ENCODE measurements around the gene EFTUD2. TPM values are rescaled to one million over a fixed set of nuclear protein-coding genes. Genes with fewer than 3 reads are reported as not detected.

EFTUD2 gene
- total and polyA plus RNA-seq, 2 of the 8 experiments (the other 6 are each of a cell fraction or from before 2014, with no cell fraction given) = 118 to 195 TPM

DNA sequence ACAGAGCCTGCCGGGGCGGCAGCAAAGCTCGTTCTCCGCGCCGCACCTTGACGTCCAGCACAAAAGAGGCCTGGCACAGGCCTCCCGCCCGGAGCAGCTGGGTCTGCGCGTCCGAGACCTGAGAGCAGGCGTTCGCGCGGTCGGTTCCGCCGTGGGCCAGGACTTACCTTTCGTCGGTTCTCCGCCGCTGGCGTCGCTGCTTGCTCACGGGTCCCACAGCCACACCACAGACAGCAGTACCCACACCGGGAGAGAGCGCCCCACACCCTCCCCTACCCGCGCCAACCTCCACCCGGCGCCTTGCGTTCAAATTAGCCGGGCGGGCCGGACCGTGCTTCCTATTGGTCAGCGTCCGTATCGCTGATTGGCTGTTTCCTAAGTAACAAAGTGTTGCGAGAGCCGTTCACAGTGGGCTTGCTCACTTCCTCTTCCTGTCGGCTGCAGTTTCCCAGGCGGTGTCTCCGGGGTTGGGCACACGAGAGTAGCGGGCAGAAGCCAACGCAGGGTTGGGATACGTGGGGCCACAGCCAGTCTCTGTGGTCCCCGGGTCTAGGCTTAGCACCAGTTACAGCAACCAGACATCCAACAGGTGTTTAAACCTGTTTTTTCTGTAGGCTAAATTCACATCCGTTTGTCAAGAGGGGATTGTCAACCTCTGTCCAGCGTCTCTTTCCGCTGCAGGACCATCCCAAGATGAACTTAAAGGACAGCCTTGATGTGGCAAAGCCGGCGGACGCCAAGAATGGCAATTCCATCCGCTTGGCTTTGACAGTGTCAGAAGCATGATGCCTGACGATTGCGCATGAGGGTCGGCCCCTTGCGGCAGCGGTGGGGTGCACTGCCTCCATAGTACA is 48.4 kb upstream of the EFTUD2 start, which contains the start of gene KIF18B (continued):
- TF ChIP-seq, protein P1, sequence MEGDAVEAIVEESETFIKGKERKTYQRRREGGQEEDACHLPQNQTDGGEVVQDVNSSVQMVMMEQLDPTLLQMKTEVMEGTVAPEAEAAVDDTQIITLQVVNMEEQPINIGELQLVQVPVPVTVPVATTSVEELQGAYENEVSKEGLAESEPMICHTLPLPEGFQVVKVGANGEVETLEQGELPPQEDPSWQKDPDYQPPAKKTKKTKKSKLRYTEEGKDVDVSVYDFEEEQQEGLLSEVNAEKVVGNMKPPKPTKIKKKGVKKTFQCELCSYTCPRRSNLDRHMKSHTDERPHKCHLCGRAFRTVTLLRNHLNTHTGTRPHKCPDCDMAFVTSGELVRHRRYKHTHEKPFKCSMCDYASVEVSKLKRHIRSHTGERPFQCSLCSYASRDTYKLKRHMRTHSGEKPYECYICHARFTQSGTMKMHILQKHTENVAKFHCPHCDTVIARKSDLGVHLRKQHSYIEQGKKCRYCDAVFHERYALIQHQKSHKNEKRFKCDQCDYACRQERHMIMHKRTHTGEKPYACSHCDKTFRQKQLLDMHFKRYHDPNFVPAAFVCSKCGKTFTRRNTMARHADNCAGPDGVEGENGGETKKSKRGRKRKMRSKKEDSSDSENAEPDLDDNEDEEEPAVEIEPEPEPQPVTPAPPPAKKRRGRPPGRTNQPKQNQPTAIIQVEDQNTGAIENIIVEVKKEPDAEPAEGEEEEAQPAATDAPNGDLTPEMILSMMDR (IDR thresholded peaks at IDR 0.05; ENCODE audit: control extremely low read depth in 1 of 3, insufficient read depth in 1 of 3, low read depth in 1 of 3, low read length in 3 of 3) = 0 out of 4 replicates have a peak, but pooled peaks of 1 of the 3 experiments have one; percentile 6
- no peak for TF ChIP-seq ATF2 (IDR thresholded peaks at IDR 0.05; ENCODE audit: low read length)
- peak; percentile 65; the same call in 1 of the 2 replicates for TF ChIP-seq TBP (IDR thresholded peaks at IDR 0.05; ENCODE audit: low read depth, low read length)
- TF ChIP-seq GABPA (IDR thresholded peaks at IDR 0.05; ENCODE audit: borderline replicate concordance, insufficient read depth, low read length) = peak; percentile 64; the same call in 1 of the 2 replicates
- TF ChIP-seq EP300 (IDR thresholded peaks at IDR 0.05; ENCODE audit: borderline replicate concordance in 1 of 2, low read depth in 2 of 2, low read length in 2 of 2) = no peak
- TF ChIP-seq PHF8 (conservative IDR thresholded peaks at IDR 0.05; ENCODE audit: low read depth, low read length) = peak; percentile 80
- no peak for TF ChIP-seq SRF (IDR thresholded peaks at IDR 0.05; ENCODE audit: low read depth, low read length)
- peak; percentile 61 for TF ChIP-seq SAP30 (IDR thresholded peaks at IDR 0.05; ENCODE audit: insufficient read depth, insufficient replicate concordance, low read length)
- TF ChIP-seq MAX (IDR thresholded peaks at IDR 0.05) = peak; percentile 40
- TF ChIP-seq USF2 (IDR thresholded peaks at IDR 0.05; ENCODE audit: low read length) = 0 out of 2 replicates have a peak, but pooled peaks have one; percentile 5
- peak; percentile 60 for TF ChIP-seq KDM4A (IDR thresholded peaks at IDR 0.05; ENCODE audit: low read depth, low read length, severe bottlenecking)
- peak; percentile 82 to 83 for TF ChIP-seq POLR2A (IDR thresholded peaks at IDR 0.05; ENCODE audit: control extremely low read depth in 1 of 2, low read depth in 2 of 2, low read length in 2 of 2)
- no peak for TF ChIP-seq BACH1 (IDR thresholded peaks at IDR 0.05; ENCODE audit: low read length)
- peak; percentile 89 for TF ChIP-seq ASH2L (IDR thresholded peaks at IDR 0.05; ENCODE audit: low read length)
- no peak for TF ChIP-seq CBX8 (IDR thresholded peaks at IDR 0.05; ENCODE audit: borderline replicate concordance, low read depth, low read length)
- peak; percentile 86 for TF ChIP-seq CHD2 (IDR thresholded peaks at IDR 0.05; ENCODE audit: low read length)
- no peak for TF ChIP-seq RFX5 (IDR thresholded peaks at IDR 0.05; ENCODE audit: borderline replicate concordance, low read depth, low read length)
